Measurements from ENCODE around the gene SEC61B. TPM values are rescaled to one million over a fixed set of nuclear protein-coding genes. Genes with fewer than 3 reads are reported as not detected.

Gene SEC61B
- total and polyA plus RNA-seq, 2 donors (not counting 3 experiments of a cell fraction or from before 2014, with no cell fraction given) = 242 to 594 TPM

- H3K9ac ChIP-seq (replicated peaks; ENCODE audit: extremely low read depth, insufficient read depth, low read length) = no peak overlapping the region
- intact Hi-C loops (cut with micrococcal nuclease) = loop anchor here (2.0 kb wide), 1 partner anchor 913 kb away; the partner anchor contains the start of genes ERP44 and INVS
- POLR2A ChIA-PET = interaction anchor here (0.7 to 2.0 kb wide), 2 partner anchors 36 to 1287 kb away, joined by 8 to 13 read pairs; partner anchors contain the start of genes ALG2, SEC61B and TMEFF1
Observed at GRCh38 chr9:99185934-99186333, 36.1 kb upstream of the SEC61B start.

More at GRCh38 chr9:99185934-99186333, 36.1 kb upstream of the SEC61B start:
- no peaks in the 10 kb centered on the region for H3K9me1 ChIP-seq (replicated peaks; ENCODE audit: control insufficient read depth, extremely low read depth, insufficient read depth, low read length)
- dilution Hi-C loops (cut with MboI; ENCODE audit: extremely low pct_ligation_motif_present, low sequenced_read_pairs) = no loop called here
- CTCF ChIA-PET = interaction anchor here (1.0 to 3.5 kb wide), 7 partner anchors 31 to 1416 kb away, joined by 3 to 30 read pairs (median 11); no protein-coding TSS in a partner anchor
- H3K4me2 ChIP-seq (ENCODE audit: insufficient read depth, low read length) = no peak overlapping the region
- H3K27ac ChIP-seq (ENCODE audit: insufficient read depth, low read depth, low read length) = no peak overlapping the region
- H3K27me3 ChIP-seq (ENCODE audit: control insufficient read depth in 2 of 2, insufficient read depth in 2 of 2, low read length in 2 of 2) = peaks cover 3 to 5% of the 10 kb centered on the region in 2 experiments
- no peak for FAIRE-seq
- H3K9me3 ChIP-seq (replicated peaks; ENCODE audit: control insufficient read depth, insufficient read depth, low read length) = no peaks in the 10 kb centered on the region
- no TSS peak for BruUV-seq (replicated peaks)
- H3K4me3 ChIP-seq (replicated peaks in 1 of 3; ENCODE audit: insufficient read depth in 1 of 3, low read depth in 1 of 3, low read length in 3 of 3) = no peak overlapping the region
- no peaks in the 10 kb centered on the region for H4K20me1 ChIP-seq (replicated peaks; ENCODE audit: control insufficient read depth, extremely low read depth, insufficient read depth, low read length)
- no peak overlapping the region for H2AFZ ChIP-seq (ENCODE audit: low read depth, low read length)
- no peak for DNase-seq (ENCODE audit: low read depth, low spot score)
- H3K79me2 ChIP-seq (ENCODE audit: control insufficient read depth, insufficient read depth, low read length) = no peaks in the 10 kb centered on the region
- TF ChIP-seq EZH2 (IDR thresholded peaks at IDR 0.05; ENCODE audit: borderline replicate concordance, low read depth, low read length, severe bottlenecking) (no peak), FOS (IDR thresholded peaks at IDR 0.05; ENCODE audit: borderline replicate concordance, insufficient read depth, low read length) (no peak), JUN (IDR thresholded peaks at IDR 0.05; ENCODE audit: borderline replicate concordance, insufficient read depth, insufficient read length, low read depth) (no peak), POLR2AphosphoS5 (IDR thresholded peaks at IDR 0.05; ENCODE audit: insufficient read depth, low read depth, low read length) (no peak), POLR2A (IDR thresholded peaks at IDR 0.05; ENCODE audit: low read depth, low read length) (no peak), MYC (IDR thresholded peaks at IDR 0.05; ENCODE audit: low read depth, low read length) (no peak), CTCF (IDR thresholded peaks at IDR 0.05; ENCODE audit: extremely low read depth in 1 of 2, insufficient read depth in 1 of 2, low read depth in 1 of 2, low read length in 2 of 2) (no peak), GATA2 (IDR thresholded peaks at IDR 0.05; ENCODE audit: insufficient read depth, insufficient read length, low read depth, low read length) (no peak)
- TF ChIP-seq, protein P1, sequence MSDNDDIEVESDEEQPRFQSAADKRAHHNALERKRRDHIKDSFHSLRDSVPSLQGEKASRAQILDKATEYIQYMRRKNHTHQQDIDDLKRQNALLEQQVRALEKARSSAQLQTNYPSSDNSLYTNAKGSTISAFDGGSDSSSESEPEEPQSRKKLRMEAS (IDR thresholded peaks at IDR 0.05; ENCODE audit: insufficient read depth, insufficient read length) = no peak
- H3K4me1 ChIP-seq (ENCODE audit: control insufficient read depth, extremely low read depth, insufficient read depth, low read length) = peaks cover 10% of the 10 kb centered on the region
- no peaks in the 10 kb centered on the region for H3K36me3 ChIP-seq (ENCODE audit: control insufficient read depth in 2 of 2, extremely low read depth in 1 of 2, insufficient read depth in 2 of 2, low read length in 2 of 2)

Measured in endothelial cell of umbilical vein (primary cell).